Keratinocyte (primary cell): Measurements from ENCODE around the gene PNMA8B.

Source experiments
- CTCF ChIP-seq, 3 experiments: IDR thresholded peaks in 1 of 3; conservative IDR thresholded peaks in 1 of 3; optimal IDR thresholded peaks in 1 of 3; 2 replicates in 2 of 3; 3 replicates in 1 of 3; pipeline versions ENCODE3 to v1.5.1; 2011; ENCODE audit warnings: low read length in 3 of 3, mild to moderate bottlenecking in 3 of 3, moderate library complexity in 2 of 3, control low read depth in 1 of 3, inconsistent platforms in 1 of 3; ENCODE audit not compliant: insufficient read depth in 2 of 3; ENCODE audit errors: extremely low read depth in 1 of 3
- EZH2 ChIP-seq: IDR thresholded peaks from one replicate; pipeline ENCODE4 v1.6.1; 2012; ENCODE audit warnings: inconsistent platforms, mild to moderate bottlenecking, low read length, moderate library complexity

GRCh38 chr19:46471116-46471733 is 24.4 kb downstream of the PNMA8B start, which contains the start of gene PNMA8A:
- TF ChIP-seq EZH2 (no peak), CTCF (optimal IDR thresholded peaks at IDR 0.05 in 1 of 3, IDR thresholded peaks at IDR 0.05 in 1 of 3, conservative IDR thresholded peaks at IDR 0.05 in 1 of 3; ENCODE audit: extremely low read depth in 1 of 3, insufficient read depth in 2 of 3, low read length in 3 of 3) (no peak)
